Inferior parietal cortex (tissue), 1 donor: ENCODE measurements around the gene KISS1R.

Source experiments
- DNase-seq: peaks from one replicate; pipeline ENCODE4 v3.0.0-alpha.2; 2016; ENCODE audit errors: extremely low spot score

KISS1R gene

GRCh38 chr19:938233-938923, 21.2 kb downstream of the KISS1R start:
- no peak for DNase-seq

- DNase-seq = no peak
These were observed 22.3 kb downstream of the KISS1R start for GRCh38 chr19:939439-939838.

- DNase-seq = no peak
These were observed 22.8 kb downstream of the KISS1R start for GRCh38 chr19:939922-940321.

GRCh38 chr19:940591-941291, 23.6 kb downstream of the KISS1R start:
- DNase-seq = no peak

GRCh38 chr19:941292-942132, 24.4 kb downstream of the KISS1R start:
- DNase-seq = no peak

- no peak for DNase-seq
These were observed 25.1 kb downstream of the KISS1R start for GRCh38 chr19:942133-942645.

- no peak for DNase-seq
These were observed 26.5 kb downstream of the KISS1R start for GRCh38 chr19:943551-944170.

- no peak for DNase-seq
These were observed 27.0 kb downstream of the KISS1R start for GRCh38 chr19:944171-944567.

- DNase-seq = no peak
These were observed 27.6 kb downstream of the KISS1R start for GRCh38 chr19:944663-945241.

- DNase-seq = no peak
These were observed 28.5 kb downstream of the KISS1R start for GRCh38 chr19:945401-946252.

- DNase-seq = no peak
These were observed 30.1 kb downstream of the KISS1R start for GRCh38 chr19:947090-947706.

GRCh38 chr19:947707-948539, 30.8 kb downstream of the KISS1R start:
- no peak for DNase-seq

- no peak for DNase-seq
These were observed 31.8 kb downstream of the KISS1R start for GRCh38 chr19:948842-949496.

- DNase-seq = no peak
These were observed 33.4 kb downstream of the KISS1R start for GRCh38 chr19:950352-951066.

GRCh38 chr19:952049-952679, 35.0 kb downstream of the KISS1R start:
- no peak for DNase-seq

GRCh38 chr19:952680-953444, 35.7 kb downstream of the KISS1R start:
- DNase-seq = no peak
